IPS-18a (cell line): ENCODE data around the gene WIPF3.

ENCODE experiments used
- H3K27ac ChIP-seq: one replicate; pipeline ENCODE4 v1.5.1; 2013; ENCODE audit warnings: low read length
- H3K27me3 ChIP-seq: one replicate; pipeline ENCODE4 v1.6.1; 2013; ENCODE audit warnings: mild to moderate bottlenecking, low read length; ENCODE audit not compliant: control insufficient read depth, insufficient read depth
- H3K36me3 ChIP-seq: one replicate; pipeline ENCODE4 v1.6.1; 2013; ENCODE audit warnings: low read depth, low read length; ENCODE audit not compliant: control insufficient read depth
- H3K4me1 ChIP-seq: one replicate; pipeline ENCODE4 v1.6.1; 2013; ENCODE audit warnings: low read depth, low read length; ENCODE audit not compliant: control insufficient read depth
- H3K4me3 ChIP-seq: one replicate; pipeline ENCODE4 v1.5.1; 2013; ENCODE audit warnings: low read length
- H3K9ac ChIP-seq: one replicate; pipeline ENCODE4 v1.6.1; 2013; ENCODE audit warnings: mild to moderate bottlenecking, low read length, moderate library complexity
- H3K9me3 ChIP-seq: one replicate; pipeline ENCODE4 v1.6.1; 2013; ENCODE audit warnings: low read depth, low read length; ENCODE audit not compliant: control insufficient read depth

The WIPF3 gene

GRCh38 chr7:29965030-29965429, 158.7 kb downstream of the WIPF3 start:
- Histone ChIP-seq H3K4me3 (no peak overlapping the region), H3K9me3 (no peaks in the 10 kb centered on the region), H3K4me1 (no peaks in the 10 kb centered on the region), H3K27ac (no peak overlapping the region), H3K9ac (no peak overlapping the region), H3K36me3 (no peaks in the 10 kb centered on the region), H3K27me3 (no peaks in the 10 kb centered on the region)
